OCI-LY7 (cell line): Measurements from ENCODE around the gene GMDS.

Experiments
- EZH2phosphoT487 ChIP-seq: fragments of 200-600 bp; sonication (generic); IDR thresholded peaks from 2 replicates; pipeline ENCODE4 v1.6.1; 2018; ENCODE audit warnings: low read depth, borderline replicate concordance, mild to moderate bottlenecking, mixed run types, antibody characterized with exemption, low read length, moderate library complexity, mixed read lengths
- TF ChIP-seq, protein P1 (sequence below): fragments of 200-600 bp; sonication (generic); conservative IDR thresholded peaks from 2 replicates; pipeline ENCODE4 v1.5.1; 2014; ENCODE audit warnings: mild to moderate bottlenecking, antibody characterized with exemption, low read length, moderate library complexity, mixed read lengths

- TF ChIP-seq, protein P1, sequence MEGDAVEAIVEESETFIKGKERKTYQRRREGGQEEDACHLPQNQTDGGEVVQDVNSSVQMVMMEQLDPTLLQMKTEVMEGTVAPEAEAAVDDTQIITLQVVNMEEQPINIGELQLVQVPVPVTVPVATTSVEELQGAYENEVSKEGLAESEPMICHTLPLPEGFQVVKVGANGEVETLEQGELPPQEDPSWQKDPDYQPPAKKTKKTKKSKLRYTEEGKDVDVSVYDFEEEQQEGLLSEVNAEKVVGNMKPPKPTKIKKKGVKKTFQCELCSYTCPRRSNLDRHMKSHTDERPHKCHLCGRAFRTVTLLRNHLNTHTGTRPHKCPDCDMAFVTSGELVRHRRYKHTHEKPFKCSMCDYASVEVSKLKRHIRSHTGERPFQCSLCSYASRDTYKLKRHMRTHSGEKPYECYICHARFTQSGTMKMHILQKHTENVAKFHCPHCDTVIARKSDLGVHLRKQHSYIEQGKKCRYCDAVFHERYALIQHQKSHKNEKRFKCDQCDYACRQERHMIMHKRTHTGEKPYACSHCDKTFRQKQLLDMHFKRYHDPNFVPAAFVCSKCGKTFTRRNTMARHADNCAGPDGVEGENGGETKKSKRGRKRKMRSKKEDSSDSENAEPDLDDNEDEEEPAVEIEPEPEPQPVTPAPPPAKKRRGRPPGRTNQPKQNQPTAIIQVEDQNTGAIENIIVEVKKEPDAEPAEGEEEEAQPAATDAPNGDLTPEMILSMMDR = no peak
- TF ChIP-seq EZH2phosphoT487 = no peak
Measured at GRCh38 chr6:1615151-1615852, 630.1 kb downstream of the GMDS start.
